Spleen (tissue), 11 donors: Measurements from ENCODE around the gene CAMK2B. TPM values are rescaled to one million over a fixed set of nuclear protein-coding genes. Genes with fewer than 3 reads are reported as not detected.

Experiments used
- DNase-seq: peaks from one replicate; pipeline ENCODE4 v3.0.0-alpha.2; 2020
- H3K27ac ChIP-seq, 8 donors: fragments of 200-600 bp; sonication (generic) in 7 of 8; 1 replicate in 4 of 8; 2 replicates in 4 of 8; pipeline versions ENCODE4 v1.5.0 to v1.8.0; 2016 to 2021; ENCODE audit warnings: inconsistent platforms in 4 of 8, mild to moderate bottlenecking in 4 of 8, moderate library complexity in 1 of 8
- H3K27me3 ChIP-seq, 7 donors: fragments of 200-600 bp; sonication (generic) in 6 of 7; replicated peaks in 1 of 7; 1 replicate in 4 of 7; 2 replicates in 3 of 7; pipeline versions ENCODE4 v1.5.0 to v1.8.0; 2016 to 2021; ENCODE audit warnings: inconsistent platforms in 3 of 7, mild to moderate bottlenecking in 1 of 7
- H3K36me3 ChIP-seq, 6 donors: fragments of 200-600 bp; sonication (generic) in 5 of 6; 1 replicate in 4 of 6; 2 replicates in 2 of 6; pipeline versions ENCODE4 v1.5.0 to v1.8.0; 2016 to 2021; ENCODE audit warnings: inconsistent platforms in 2 of 6
- H3K4me1 ChIP-seq, 6 donors: fragments of 200-600 bp; sonication (generic) in 5 of 6; 1 replicate in 3 of 6; 2 replicates in 3 of 6; pipeline versions ENCODE4 v1.5.0 to v1.8.0; 2016 to 2021; ENCODE audit warnings: inconsistent platforms in 3 of 6
- H3K4me3 ChIP-seq, 8 donors: fragments of 200-600 bp; sonication (generic) in 7 of 8; 1 replicate in 4 of 8; 2 replicates in 4 of 8; pipeline versions ENCODE4 v1.5.0 to v1.8.0; 2016 to 2021; ENCODE audit warnings: inconsistent platforms in 4 of 8, mild to moderate bottlenecking in 4 of 8, moderate library complexity in 2 of 8
- H3K9me3 ChIP-seq, 8 donors: fragments of 200-600 bp; sonication (generic) in 7 of 8; 1 replicate in 4 of 8; 2 replicates in 4 of 8; pipeline versions ENCODE4 v1.5.0 to v1.8.0; 2016 to 2021; ENCODE audit warnings: inconsistent platforms in 4 of 8
- POLR2A ChIP-seq, 3 donors: fragments of 450-650 bp; IDR thresholded peaks; one replicate each; pipeline ENCODE4 v1.5.1; 2017; ENCODE audit warnings: antibody characterized with exemption in 3 of 3, mild to moderate bottlenecking in 1 of 3
- POLR2AphosphoS5 ChIP-seq, 3 donors: sonication (generic); formaldehyde crosslinking; IDR thresholded peaks; one replicate each; pipeline ENCODE4 v1.5.1; 2017; ENCODE audit warnings: antibody characterized with exemption in 3 of 3
- intact Hi-C: fragments of 100-400 bp; cut with DNase I; formaldehyde crosslinking; loops from one replicate; pipeline ENCODE4 v1.15.0; 2023; ENCODE audit warnings: low total_unique reads
- polyA plus RNA-seq, 3 donors: library from polyadenylated mRNA; stranded (reverse); fragments of 200-250 nt; gene quantifications; one replicate each; pipeline ENCODE4 v1.2.1, GENCODE V29; 2013
- total RNA-seq, 7 donors: library from RNA; depleted of rRNA in 3 of 7; stranded (reverse); fragments of >200 nt in 3 of 7; fragmentation: NEBNext Ultra II Directional in 4 of 7; extraction: Animal tissue kit (Norgen Biotek cat#: 25700) in 4 of 7; gene quantifications; one replicate each; pipeline versions ENCODE4 v1.1.0 to v1.2.1, GENCODE V29; 2016 to 2021
- TF ChIP-seq, protein P1 (sequence below), 11 experiments: fragments of 200-600 bp in 7 of 11; fragments of 450-650 bp in 4 of 11; sonication (generic) in 4 of 11; IDR thresholded peaks in 8 of 11; conservative IDR thresholded peaks in 3 of 11; 1 replicate in 7 of 11; 2 replicates in 4 of 11; pipeline versions ENCODE4 v1.4.0 to v1.8.0; 2016 to 2021; ENCODE audit warnings: antibody characterized with exemption in 11 of 11, inconsistent platforms in 4 of 11, mild to moderate bottlenecking in 1 of 11
- donor health status: healthy with polysubstance abuse.
- donor health status: DM: no; HTN: no; CAD: no; lungs with moderate emphysema.
- donor health status: DM: no; HTN: no; CAD: no.
- donor health status: Bipolar disorder and iron deficiency.
- donor health status: healthy.
- donor health status: DM: no; HTN: no; CAD: no.
- donor health status: DM: yes; HTN: yes; CAD: no.

Gene CAMK2B
- total and polyA plus RNA-seq, 10 donors = 0.20 to 2.9 (median 0.61) TPM; not detected in 2

DNA sequence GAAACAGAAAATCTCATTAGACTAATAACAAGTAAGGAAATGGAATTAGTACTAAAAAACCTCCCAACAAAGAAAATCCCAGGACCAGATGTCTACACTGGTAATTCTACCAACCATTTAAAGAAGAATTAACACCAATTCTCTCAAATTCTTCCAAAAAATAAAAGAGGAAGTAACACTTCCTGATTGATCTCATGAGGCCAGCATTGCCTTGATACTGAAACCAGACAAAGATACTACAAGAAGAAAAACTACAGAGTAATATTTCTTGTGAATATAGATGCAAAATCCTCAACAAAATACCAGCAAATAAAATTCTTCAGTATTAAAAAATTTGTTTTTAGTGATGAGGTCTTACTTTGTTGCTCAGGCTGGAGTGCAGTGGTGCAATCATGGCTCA, 157.5 kb downstream of the CAMK2B start:
- Histone ChIP-seq H3K27me3 (no peaks in the 10 kb centered on the region), H3K4me1 (peaks cover 0 to 13% (median 7%) of the 10 kb centered on the region in 6 donors), H3K36me3 (no peaks in the 10 kb centered on the region), H3K4me3 (no peak overlapping the region), H3K9me3 (peaks cover 0 to 8% (median 0%) of the 10 kb centered on the region in 8 donors), H3K27ac (no peak overlapping the region)
- intact Hi-C loops = no loop called here
- DNase-seq = no peak
- TF ChIP-seq POLR2AphosphoS5 (IDR thresholded peaks at IDR 0.05) = no peak
- TF ChIP-seq, protein P1, sequence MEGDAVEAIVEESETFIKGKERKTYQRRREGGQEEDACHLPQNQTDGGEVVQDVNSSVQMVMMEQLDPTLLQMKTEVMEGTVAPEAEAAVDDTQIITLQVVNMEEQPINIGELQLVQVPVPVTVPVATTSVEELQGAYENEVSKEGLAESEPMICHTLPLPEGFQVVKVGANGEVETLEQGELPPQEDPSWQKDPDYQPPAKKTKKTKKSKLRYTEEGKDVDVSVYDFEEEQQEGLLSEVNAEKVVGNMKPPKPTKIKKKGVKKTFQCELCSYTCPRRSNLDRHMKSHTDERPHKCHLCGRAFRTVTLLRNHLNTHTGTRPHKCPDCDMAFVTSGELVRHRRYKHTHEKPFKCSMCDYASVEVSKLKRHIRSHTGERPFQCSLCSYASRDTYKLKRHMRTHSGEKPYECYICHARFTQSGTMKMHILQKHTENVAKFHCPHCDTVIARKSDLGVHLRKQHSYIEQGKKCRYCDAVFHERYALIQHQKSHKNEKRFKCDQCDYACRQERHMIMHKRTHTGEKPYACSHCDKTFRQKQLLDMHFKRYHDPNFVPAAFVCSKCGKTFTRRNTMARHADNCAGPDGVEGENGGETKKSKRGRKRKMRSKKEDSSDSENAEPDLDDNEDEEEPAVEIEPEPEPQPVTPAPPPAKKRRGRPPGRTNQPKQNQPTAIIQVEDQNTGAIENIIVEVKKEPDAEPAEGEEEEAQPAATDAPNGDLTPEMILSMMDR (IDR thresholded peaks at IDR 0.05 in 8 of 11, conservative IDR thresholded peaks at IDR 0.05 in 3 of 11) = no peak
- TF ChIP-seq POLR2A (IDR thresholded peaks at IDR 0.05) = no peak

Other genes with a start within 250 kb of the CAMK2B start
- gene POLM, start 243.1 kb downstream of the CAMK2B start, total RNA-seq = 100 to 1,000 TPM in 1 of 7 donors, 10 to 100 TPM in 6; 42.8 to 104 (median 63.4) TPM
- 10 to 100 TPM; 22.0 to 44.9 (median 30.3) TPM for gene POLM, start 243.1 kb downstream of the CAMK2B start, polyA plus RNA-seq
- 100 to 1,000 TPM in 2 of 7 donors, 10 to 100 TPM in 5; 67.5 to 106 (median 88.3) TPM for gene AEBP1, start 221.2 kb downstream of the CAMK2B start, total RNA-seq
- 10 to 100 TPM; 41.3 to 71.7 (median 49.7) TPM for gene AEBP1, start 221.2 kb downstream of the CAMK2B start, polyA plus RNA-seq
- 10 to 100 TPM; 31.9 to 73.0 (median 40.9) TPM for gene POLD2, start 202.0 kb downstream of the CAMK2B start, total RNA-seq
- 10 to 100 TPM; 53.7 to 79.1 (median 69.4) TPM for gene POLD2, start 202.0 kb downstream of the CAMK2B start, polyA plus RNA-seq
- 1 to 10 TPM in 1 of 7 donors, not detected in 6; 1.6 TPM for gene MYL7, start 184.3 kb downstream of the CAMK2B start, total RNA-seq
- gene MYL7, start 184.3 kb downstream of the CAMK2B start, polyA plus RNA-seq = under 1 TPM in 1 of 3 donors, not detected in 2; 0.22 TPM
- 1 to 10 TPM in 1 of 7 donors, under 1 TPM in 3, not detected in 3; 0.29 to 1.6 (median 0.49) TPM for gene GCK, start 136.2 kb downstream of the CAMK2B start, total RNA-seq
- gene GCK, start 136.2 kb downstream of the CAMK2B start, polyA plus RNA-seq = 1 to 10 TPM in 2 of 3 donors, under 1 TPM in 1; 0.55 to 1.7 (median 1.2) TPM
- gene YKT6, start 124.6 kb downstream of the CAMK2B start, total RNA-seq = 10 to 100 TPM; 51.9 to 66.4 (median 56.6) TPM
- 10 to 100 TPM; 26.9 to 49.0 (median 30.1) TPM for gene YKT6, start 124.6 kb downstream of the CAMK2B start, polyA plus RNA-seq
- 10 to 100 TPM; 34.6 to 97.9 (median 70.0) TPM for gene NUDCD3, start 165.1 kb upstream of the CAMK2B start, total RNA-seq
- gene NUDCD3, start 165.1 kb upstream of the CAMK2B start, polyA plus RNA-seq = 10 to 100 TPM; 21.7 to 31.5 (median 23.8) TPM
- under 1 TPM in 1 of 7 donors, not detected in 6; 0.07 TPM for gene NPC1L1, start 215.7 kb upstream of the CAMK2B start, total RNA-seq
- gene NPC1L1, start 215.7 kb upstream of the CAMK2B start, polyA plus RNA-seq = under 1 TPM; 0.02 to 0.03 (median 0.03) TPM
- 10 to 100 TPM; 56.1 to 78.9 (median 60.9) TPM for gene DDX56, start 248.3 kb upstream of the CAMK2B start, total RNA-seq
- gene DDX56, start 248.3 kb upstream of the CAMK2B start, polyA plus RNA-seq = 100 to 1,000 TPM in 2 of 3 donors, 10 to 100 TPM in 1; 70.0 to 130 (median 105) TPM